Right lobe of liver (tissue), 4 donors: ENCODE data around the gene WFIKKN1.

Experiments
- CTCF ChIP-seq, 4 donors: fragments of 200-600 bp in 3 of 4; fragments of 450-650 bp in 1 of 4; IDR thresholded peaks; one replicate each; pipeline versions ENCODE4 v1.5.1 to v1.8.0; 2016 to 2022; ENCODE audit warnings: antibody characterized with exemption in 4 of 4, mild to moderate bottlenecking in 2 of 4
- POLR2A ChIP-seq: fragments of 450-650 bp; IDR thresholded peaks from one replicate; pipeline ENCODE4 v1.6.1; 2017; ENCODE audit warnings: antibody characterized with exemption, mild to moderate bottlenecking
- donor health status: DM: no; HTN: no; CAD: no.
- donor health status: DM: no; HTN: no; CAD: no.
- donor health status: DM: no; HTN: yes; CAD: no.

GRCh38 chr16:673399-673991 is 42.7 kb downstream of the WFIKKN1 start:
- TF ChIP-seq CTCF (IDR thresholded peaks at IDR 0.05) (no peak), POLR2A (no peak)
